NB4 (cell line): ENCODE measurements around the gene SAMD14.

Experiments
- DNase-seq: peaks from one replicate; pipeline ENCODE4 v3.0.0; 2010; ENCODE audit warnings: low read depth
- H3K4me3 ChIP-seq: one replicate; pipeline ENCODE4 v1.5.1; 2011; ENCODE audit warnings: mild to moderate bottlenecking, low read depth, low read length, moderate library complexity
- CTCF ChIP-seq: IDR thresholded peaks from one replicate; pipeline ENCODE4 v1.5.1; 2012; ENCODE audit warnings: low read depth, low read length
- MYC ChIP-seq: IDR thresholded peaks from 2 replicates; pipeline ENCODE4 v1.6.1; 2011; ENCODE audit warnings: low read depth, low read length
- POLR2A ChIP-seq: IDR thresholded peaks from 2 replicates; pipeline ENCODE4 v1.6.1; 2011; ENCODE audit warnings: mild to moderate bottlenecking; ENCODE audit not compliant: insufficient read length; ENCODE audit errors: extremely low read depth
- TF ChIP-seq, protein P1 (sequence below): IDR thresholded peaks from 2 replicates; pipeline ENCODE4 v1.6.1; 2011; ENCODE audit warnings: low read depth, low read length

Gene SAMD14

GRCh38 chr17:50146230-50146926 lies 16.4 kb upstream of the SAMD14 start:
- DNase-seq: no peak
- peak overlapping the region; percentile 72 for H3K4me3 ChIP-seq
- TF ChIP-seq CTCF (peak; percentile 0), MYC (no peak)

- H3K4me3 ChIP-seq: no peak overlapping the region
- TF ChIP-seq, protein P1, sequence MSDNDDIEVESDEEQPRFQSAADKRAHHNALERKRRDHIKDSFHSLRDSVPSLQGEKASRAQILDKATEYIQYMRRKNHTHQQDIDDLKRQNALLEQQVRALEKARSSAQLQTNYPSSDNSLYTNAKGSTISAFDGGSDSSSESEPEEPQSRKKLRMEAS: no peak
- no peak for TF ChIP-seq CTCF
- TF ChIP-seq MYC: no peak
- no peak for TF ChIP-seq POLR2A
- DNase-seq: no peak
These were observed 15.7 kb upstream of the SAMD14 start for GRCh38 chr17:50145532-50146229.

- TF ChIP-seq CTCF (no peak), POLR2A (no peak), MYC (no peak)
- TF ChIP-seq, protein P1: no peak
- DNase-seq: no peak
- H3K4me3 ChIP-seq: no peak overlapping the region
These were observed 15.0 kb upstream of the SAMD14 start for GRCh38 chr17:50144845-50145531.

GRCh38 chr17:50144355-50144754 lies 14.4 kb upstream of the SAMD14 start:
- no peak for DNase-seq
- no peak overlapping the region for H3K4me3 ChIP-seq
- TF ChIP-seq, protein P1: no peak
- TF ChIP-seq CTCF (no peak), POLR2A (no peak), MYC (no peak)

DNA sequence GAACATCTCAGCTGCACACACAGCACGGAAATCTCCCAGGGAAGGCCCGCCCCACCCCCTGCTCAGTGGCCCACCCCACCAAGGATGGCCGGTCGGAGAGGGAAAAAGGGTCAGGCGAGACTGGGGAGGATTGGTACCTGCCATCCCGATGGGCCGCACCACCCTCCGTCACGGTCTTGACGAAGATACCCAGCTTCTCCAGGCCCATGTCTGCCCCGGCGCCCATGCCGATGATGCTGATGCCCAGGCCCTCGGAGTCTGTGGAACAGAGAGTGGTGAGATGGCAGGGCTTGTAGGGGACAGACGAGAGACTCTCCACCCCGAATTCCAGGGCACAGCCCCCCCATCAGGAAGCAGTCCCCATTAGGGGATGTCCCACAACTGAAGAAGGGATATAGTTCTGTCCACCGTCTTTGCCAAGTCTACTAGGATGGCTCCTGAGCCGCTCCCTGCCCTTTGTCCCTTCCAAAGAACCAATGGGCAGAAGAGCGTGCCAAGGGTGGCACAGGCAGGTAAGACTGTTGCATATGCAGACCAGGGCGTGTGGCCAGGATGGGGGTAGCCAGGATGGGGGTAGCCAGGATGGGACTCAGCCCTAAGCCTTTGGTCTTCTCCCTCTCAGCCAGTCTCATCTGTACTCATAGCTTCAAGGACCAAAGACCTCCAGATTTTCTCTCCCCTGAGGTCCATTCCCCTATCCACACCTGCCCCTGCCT lies 13.7 kb upstream of the SAMD14 start:
- no peak overlapping the region for H3K4me3 ChIP-seq
- no peak for DNase-seq
- TF ChIP-seq, protein P1: no peak
- TF ChIP-seq POLR2A (no peak), MYC (no peak), CTCF (no peak)
